A549 (cell line): ENCODE results near the gene PKP4. TPM values are rescaled to one million over a fixed set of nuclear protein-coding genes. Genes with fewer than 3 reads are reported as not detected.

Source experiments
- ATAC-seq, 2 experiments: fragments of 200-7000 bp in 1 of 2; fragments of >200 bp in 1 of 2; cut with Nextera tagmentation in 1 of 2; cut with Tn5 transposase in 1 of 2; 3 replicates each; pipeline versions ENCODE4 v1.8.0 to v1.9.1; 2018 to 2020; ENCODE audit warnings: mild to moderate bottlenecking in 1 of 2, moderate library complexity in 1 of 2
- CTCF ChIA-PET: fragments of 300-600 bp; sonication (Branson Sonifier 250); formaldehyde crosslinking; extraction: SDS; loops from one replicate; lab custom pipeline; 2021; ENCODE audit warnings: antibody characterized with exemption, inconsistent platforms; lab: Yijun Ruan, JAX
- POLR2A ChIA-PET: fragments of 350-600 bp; formaldehyde crosslinking; extraction: SDS; loops from one replicate; lab custom pipeline; 2021; ENCODE audit warnings: antibody characterized with exemption, inconsistent platforms; lab: Yijun Ruan, JAX
- DNase-seq, 2 experiments: peaks; one replicate each; pipeline versions ENCODE4 v3.0.0 to v3.0.0-alpha.2; 2011 to 2016; ENCODE audit warnings: low read depth in 1 of 2, low spot score in 1 of 2
- FAIRE-seq: peaks from 2 replicates; lab custom pipeline; 2011; peaks lifted over from hg19 to GRCh38; lab: Jason Lieb, UNC
- H3K27ac ChIP-seq, 2 experiments: fragments of >200 bp; sonication (Bioruptor Twin); formaldehyde crosslinking; 3 replicates each; pipeline ENCODE4 v1.5.1; 2016 to 2017
- H3K4me1 ChIP-seq: fragments of >200 bp; sonication (Bioruptor Twin); formaldehyde crosslinking; 3 replicates; pipeline ENCODE4 v1.6.1; 2016
- H3K4me2 ChIP-seq: fragments of >200 bp; sonication (Bioruptor Twin); formaldehyde crosslinking; 3 replicates; pipeline ENCODE4 v1.6.1; 2016
- H3K4me3 ChIP-seq: fragments of >200 bp; sonication (Bioruptor Twin); formaldehyde crosslinking; 3 replicates; pipeline ENCODE4 v1.5.1; 2016
- H3K9me3 ChIP-seq: fragments of >200 bp; sonication (Bioruptor Twin); formaldehyde crosslinking; 3 replicates; pipeline ENCODE4 v1.6.1; 2016
- CHD4 ChIP-seq: fragments of 200-600 bp; sonication (generic); IDR thresholded peaks from 2 replicates; pipeline ENCODE4 v1.6.1; 2016; ENCODE audit warnings: antibody characterized with exemption, mild to moderate bottlenecking, borderline replicate concordance
- CTCF ChIP-seq: fragments of >200 bp; sonication (Bioruptor Twin); formaldehyde crosslinking; IDR thresholded peaks from 3 replicates; pipeline ENCODE4 v1.5.1; 2016
- EHF ChIP-seq: fragments of 250-450 bp; sonication (Bioruptor Pico); IDR thresholded peaks from 2 replicates; pipeline ENCODE4 v1.5.0; 2020; ENCODE audit warnings: mild to moderate bottlenecking
- ESRRA ChIP-seq: fragments of 150-350 bp; IDR thresholded peaks from 2 replicates; pipeline ENCODE4 v1.6.1; 2014; ENCODE audit warnings: mild to moderate bottlenecking, low read length, borderline replicate concordance
- GATA3 ChIP-seq: IDR thresholded peaks from 2 replicates; pipeline ENCODE4 v1.6.1; 2012; ENCODE audit warnings: borderline replicate concordance
- HDAC2 ChIP-seq: fragments of 200-600 bp; sonication (generic); IDR thresholded peaks from 2 replicates; pipeline ENCODE4 v1.6.1; 2016
- HOXA7 ChIP-seq: fragments of 250-450 bp; sonication (Bioruptor Pico); IDR thresholded peaks from 2 replicates; pipeline ENCODE4 v1.5.0; 2020; ENCODE audit warnings: mild to moderate bottlenecking, moderate library complexity
- HOXB13 ChIP-seq: fragments of 250-450 bp; sonication (Bioruptor Pico); IDR thresholded peaks from 2 replicates; pipeline ENCODE4 v1.5.0; 2020; ENCODE audit warnings: low read depth, mild to moderate bottlenecking, moderate library complexity
- HOXB5 ChIP-seq: fragments of 250-450 bp; sonication (Bioruptor Pico); IDR thresholded peaks from 2 replicates; pipeline ENCODE4 v1.5.0; 2020; ENCODE audit warnings: mild to moderate bottlenecking, moderate library complexity
- JUN ChIP-seq, 2 experiments: fragments of >200 bp; sonication (Bioruptor Twin); formaldehyde crosslinking; IDR thresholded peaks; 2 replicates in 1 of 2; 3 replicates in 1 of 2; pipeline ENCODE4 v1.6.1; 2016 to 2017
- KDM1A ChIP-seq: fragments of 200-600 bp; sonication (generic); IDR thresholded peaks from 2 replicates; pipeline ENCODE4 v1.6.1; 2016; ENCODE audit warnings: low read depth, mild to moderate bottlenecking
- NPAS2 ChIP-seq: fragments of 250-450 bp; sonication (Bioruptor Pico); IDR thresholded peaks from 2 replicates; pipeline ENCODE4 v1.8.0; 2022; ENCODE audit warnings: mild to moderate bottlenecking, moderate library complexity, borderline replicate concordance
- NR3C1 ChIP-seq: fragments of >200 bp; sonication (Bioruptor Twin); formaldehyde crosslinking; IDR thresholded peaks from 3 replicates; pipeline ENCODE4 v1.6.1; 2017
- PHF8 ChIP-seq: fragments of 200-600 bp; sonication (generic); IDR thresholded peaks from 2 replicates; pipeline ENCODE4 v1.6.1; 2016; ENCODE audit warnings: low read depth, mild to moderate bottlenecking, antibody characterized with exemption, moderate library complexity, borderline replicate concordance
- RAD21 ChIP-seq, 2 experiments: fragments of >200 bp in 1 of 2; sonication (Bioruptor Twin) in 1 of 2; formaldehyde crosslinking in 1 of 2; IDR thresholded peaks in 1 of 2; conservative IDR thresholded peaks in 1 of 2; 2 replicates in 1 of 2; 3 replicates in 1 of 2; pipeline ENCODE4 v1.6.1; 2012 to 2018; ENCODE audit warnings: inconsistent platforms in 1 of 2
- RARB ChIP-seq: fragments of 250-450 bp; sonication (Bioruptor Pico); IDR thresholded peaks from 2 replicates; pipeline ENCODE4 v1.8.0; 2021; ENCODE audit warnings: mild to moderate bottlenecking, moderate library complexity
- TFCP2L1 ChIP-seq: fragments of 250-450 bp; sonication (Bioruptor Pico); IDR thresholded peaks from 2 replicates; pipeline ENCODE4 v1.5.0; 2021; ENCODE audit warnings: mild to moderate bottlenecking
- TP53 ChIP-seq: fragments of 250-450 bp; sonication (Bioruptor Pico); IDR thresholded peaks from 2 replicates; pipeline ENCODE4 v1.5.0; 2021; ENCODE audit warnings: mild to moderate bottlenecking, moderate library complexity
- ZNF302 ChIP-seq: fragments of 250-450 bp; sonication (Bioruptor Pico); IDR thresholded peaks from 2 replicates; pipeline ENCODE4 v1.9.0; 2021; ENCODE audit warnings: inconsistent platforms, mild to moderate bottlenecking, moderate library complexity
- whole genome bisulfite sequencing: methylation state at CpG from one replicate; pipeline ENCODE4 v1.1.6; 2017; ENCODE audit errors: missing lambda C conversion rate; 5-methylcytosine and 5-hydroxymethylcytosine counted together
- polyA plus RNA-seq, 4 experiments: library from polyadenylated mRNA; depleted of rRNA in 3 of 4; stranded (reverse); fragments of >200 nt; fragmentation: RNase III in 1 of 4; extraction: RNeasy Plus Mini Kit Qiagen cat#74134 plus additional on column Dnase treatment in 1 of 4; gene quantifications; 2 replicates in 3 of 4; 3 replicates in 1 of 4; pipeline ENCODE4 v1.2.3, GENCODE V29; 2011 to 2017
- TF ChIP-seq, protein P1 (sequence below): fragments of 150-350 bp; IDR thresholded peaks from 2 replicates; pipeline ENCODE4 v1.6.1; 2014; ENCODE audit warnings: low read depth, mild to moderate bottlenecking, low read length
- TF ChIP-seq, protein P2 (sequence below): fragments of 250-450 bp; sonication (Bioruptor Pico); IDR thresholded peaks from 2 replicates; pipeline ENCODE4 v1.5.0; 2021; ENCODE audit warnings: mild to moderate bottlenecking, moderate library complexity, borderline replicate concordance
- TF ChIP-seq, protein P3 (sequence below): IDR thresholded peaks from 2 replicates; pipeline ENCODE4 v1.6.1; 2012
- TF ChIP-seq, protein P4 (sequence below): fragments of 200-600 bp; sonication (generic); IDR thresholded peaks from 2 replicates; pipeline ENCODE4 v1.6.1; 2016; ENCODE audit warnings: antibody characterized with exemption, mild to moderate bottlenecking, moderate library complexity
- TF ChIP-seq, protein P5 (sequence below): IDR thresholded peaks from 2 replicates; pipeline ENCODE4 v1.6.1; 2012; ENCODE audit warnings: low read depth, borderline replicate concordance

PKP4 gene
- polyA plus RNA-seq, 2 of the 4 experiments (the other 2 are of a cell fraction): 27.0 to 56.6 TPM

DNA sequence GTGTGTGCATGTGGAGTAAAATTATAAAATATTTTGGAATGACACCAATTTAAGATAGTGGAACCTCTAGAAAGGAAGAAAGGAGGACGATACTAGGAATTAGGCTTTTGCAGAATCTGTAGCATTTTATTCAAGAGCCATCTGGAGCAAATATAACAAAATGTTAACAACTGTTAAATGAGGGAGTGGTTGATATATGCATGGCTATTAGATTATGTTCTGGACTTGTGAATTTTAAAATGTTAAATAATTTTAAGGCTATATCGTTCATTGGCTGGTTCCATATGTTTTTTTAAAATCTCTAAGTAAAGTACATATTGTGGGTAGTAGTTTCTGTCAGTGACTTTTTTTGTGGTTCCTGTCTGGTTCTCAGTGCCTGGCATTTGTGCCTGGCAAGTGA is 123.2 kb downstream of the PKP4 start (continued):
- TF ChIP-seq, protein P1, sequence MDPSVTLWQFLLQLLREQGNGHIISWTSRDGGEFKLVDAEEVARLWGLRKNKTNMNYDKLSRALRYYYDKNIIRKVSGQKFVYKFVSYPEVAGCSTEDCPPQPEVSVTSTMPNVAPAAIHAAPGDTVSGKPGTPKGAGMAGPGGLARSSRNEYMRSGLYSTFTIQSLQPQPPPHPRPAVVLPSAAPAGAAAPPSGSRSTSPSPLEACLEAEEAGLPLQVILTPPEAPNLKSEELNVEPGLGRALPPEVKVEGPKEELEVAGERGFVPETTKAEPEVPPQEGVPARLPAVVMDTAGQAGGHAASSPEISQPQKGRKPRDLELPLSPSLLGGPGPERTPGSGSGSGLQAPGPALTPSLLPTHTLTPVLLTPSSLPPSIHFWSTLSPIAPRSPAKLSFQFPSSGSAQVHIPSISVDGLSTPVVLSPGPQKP: no peak
- TF ChIP-seq JUN (IDR thresholded peaks at IDR 0.05) (no peak), HOXB5 (CRISPR knock-in tag) (no peak)
- TF ChIP-seq, protein P2, sequence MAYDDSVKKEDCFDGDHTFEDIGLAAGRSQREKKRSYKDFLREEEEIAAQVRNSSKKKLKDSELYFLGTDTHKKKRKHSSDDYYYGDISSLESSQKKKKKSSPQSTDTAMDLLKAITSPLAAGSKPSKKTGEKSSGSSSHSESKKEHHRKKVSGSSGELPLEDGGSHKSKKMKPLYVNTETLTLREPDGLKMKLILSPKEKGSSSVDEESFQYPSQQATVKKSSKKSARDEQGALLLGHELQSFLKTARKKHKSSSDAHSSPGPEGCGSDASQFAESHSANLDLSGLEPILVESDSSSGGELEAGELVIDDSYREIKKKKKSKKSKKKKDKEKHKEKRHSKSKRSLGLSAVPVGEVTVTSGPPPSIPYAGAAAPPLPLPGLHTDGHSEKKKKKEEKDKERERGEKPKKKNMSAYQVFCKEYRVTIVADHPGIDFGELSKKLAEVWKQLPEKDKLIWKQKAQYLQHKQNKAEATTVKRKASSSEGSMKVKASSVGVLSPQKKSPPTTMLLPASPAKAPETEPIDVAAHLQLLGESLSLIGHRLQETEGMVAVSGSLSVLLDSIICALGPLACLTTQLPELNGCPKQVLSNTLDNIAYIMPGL: no peak

- H3K4me1 ChIP-seq: peaks cover 8% of the 10 kb centered on the region
- ATAC-seq (no peak), DNase-seq (no peak)
- no peak overlapping the region for H3K4me2 ChIP-seq
- ChIA-PET POLR2A (no interaction called here), CTCF (no interaction called here)
- TF ChIP-seq, protein P3, sequence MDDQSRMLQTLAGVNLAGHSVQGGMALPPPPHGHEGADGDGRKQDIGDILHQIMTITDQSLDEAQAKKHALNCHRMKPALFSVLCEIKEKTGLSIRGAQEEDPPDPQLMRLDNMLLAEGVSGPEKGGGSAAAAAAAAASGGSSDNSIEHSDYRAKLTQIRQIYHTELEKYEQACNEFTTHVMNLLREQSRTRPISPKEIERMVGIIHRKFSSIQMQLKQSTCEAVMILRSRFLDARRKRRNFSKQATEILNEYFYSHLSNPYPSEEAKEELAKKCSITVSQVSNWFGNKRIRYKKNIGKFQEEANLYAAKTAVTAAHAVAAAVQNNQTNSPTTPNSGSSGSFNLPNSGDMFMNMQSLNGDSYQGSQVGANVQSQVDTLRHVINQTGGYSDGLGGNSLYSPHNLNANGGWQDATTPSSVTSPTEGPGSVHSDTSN: no peak
- no peak for TF ChIP-seq ZNF302 (CRISPR knock-in tag)
- no peak for TF ChIP-seq HOXA7 (CRISPR knock-in tag)
- no peak for TF ChIP-seq TFCP2L1 (CRISPR knock-in tag)
- TF ChIP-seq HOXB13 (CRISPR knock-in tag): no peak
- no peak for TF ChIP-seq ESRRA
- TF ChIP-seq PHF8: no peak
- no peak for TF ChIP-seq NPAS2 (CRISPR knock-in tag)
- no peak for TF ChIP-seq CHD4
- TF ChIP-seq NR3C1: no peak
- no peak for TF ChIP-seq EHF (CRISPR knock-in tag)
- TF ChIP-seq RAD21 (conservative IDR thresholded peaks at IDR 0.05 in 1 of 2, IDR thresholded peaks at IDR 0.05 in 1 of 2): no peak
- TF ChIP-seq, protein P4, sequence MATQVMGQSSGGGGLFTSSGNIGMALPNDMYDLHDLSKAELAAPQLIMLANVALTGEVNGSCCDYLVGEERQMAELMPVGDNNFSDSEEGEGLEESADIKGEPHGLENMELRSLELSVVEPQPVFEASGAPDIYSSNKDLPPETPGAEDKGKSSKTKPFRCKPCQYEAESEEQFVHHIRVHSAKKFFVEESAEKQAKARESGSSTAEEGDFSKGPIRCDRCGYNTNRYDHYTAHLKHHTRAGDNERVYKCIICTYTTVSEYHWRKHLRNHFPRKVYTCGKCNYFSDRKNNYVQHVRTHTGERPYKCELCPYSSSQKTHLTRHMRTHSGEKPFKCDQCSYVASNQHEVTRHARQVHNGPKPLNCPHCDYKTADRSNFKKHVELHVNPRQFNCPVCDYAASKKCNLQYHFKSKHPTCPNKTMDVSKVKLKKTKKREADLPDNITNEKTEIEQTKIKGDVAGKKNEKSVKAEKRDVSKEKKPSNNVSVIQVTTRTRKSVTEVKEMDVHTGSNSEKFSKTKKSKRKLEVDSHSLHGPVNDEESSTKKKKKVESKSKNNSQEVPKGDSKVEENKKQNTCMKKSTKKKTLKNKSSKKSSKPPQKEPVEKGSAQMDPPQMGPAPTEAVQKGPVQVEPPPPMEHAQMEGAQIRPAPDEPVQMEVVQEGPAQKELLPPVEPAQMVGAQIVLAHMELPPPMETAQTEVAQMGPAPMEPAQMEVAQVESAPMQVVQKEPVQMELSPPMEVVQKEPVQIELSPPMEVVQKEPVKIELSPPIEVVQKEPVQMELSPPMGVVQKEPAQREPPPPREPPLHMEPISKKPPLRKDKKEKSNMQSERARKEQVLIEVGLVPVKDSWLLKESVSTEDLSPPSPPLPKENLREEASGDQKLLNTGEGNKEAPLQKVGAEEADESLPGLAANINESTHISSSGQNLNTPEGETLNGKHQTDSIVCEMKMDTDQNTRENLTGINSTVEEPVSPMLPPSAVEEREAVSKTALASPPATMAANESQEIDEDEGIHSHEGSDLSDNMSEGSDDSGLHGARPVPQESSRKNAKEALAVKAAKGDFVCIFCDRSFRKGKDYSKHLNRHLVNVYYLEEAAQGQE: no peak
- TF ChIP-seq, all 56 proteins: peak for 0
- no peak overlapping the region for H3K4me3 ChIP-seq
- FAIRE-seq: no peak
- WGBS: 92% methylated on average over 2 of the region's 2 CpGs
- H3K27ac ChIP-seq: no peak overlapping the region
- no peaks in the 10 kb centered on the region for H3K9me3 ChIP-seq
Observed at GRCh38 chr2:158580760-158581159, 124.0 kb downstream of the PKP4 start.

DNA sequence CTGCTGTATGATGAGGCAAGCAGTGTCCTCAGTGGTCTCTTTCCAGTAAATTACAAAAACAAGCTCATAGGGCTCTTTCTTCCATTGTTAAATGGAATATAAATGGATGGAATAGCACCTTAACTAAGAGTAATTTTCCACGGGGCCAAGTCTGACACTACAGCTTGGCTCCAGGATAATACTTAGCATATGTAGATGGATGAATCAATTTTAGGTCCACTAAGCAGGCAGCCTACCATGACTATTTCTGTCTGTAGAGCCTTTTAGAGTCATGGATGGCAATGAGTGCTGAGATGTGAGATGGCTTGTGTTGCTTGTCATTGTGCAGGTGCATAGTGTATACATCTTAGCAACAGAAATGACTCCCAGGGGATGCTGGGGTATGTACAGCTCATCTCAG is 125.9 kb downstream of the PKP4 start:
- no peak for DNase-seq
- no peak for FAIRE-seq
- H3K4me2 ChIP-seq: no peak overlapping the region
- 95% methylated on average over 1 of the region's 1 CpG for WGBS
- H3K27ac ChIP-seq: no peak overlapping the region
- peaks cover 24% of the 10 kb centered on the region for H3K4me1 ChIP-seq
- no peak overlapping the region for H3K4me3 ChIP-seq
- H3K9me3 ChIP-seq: no peaks in the 10 kb centered on the region
- CTCF ChIA-PET: no interaction called here
- POLR2A ChIA-PET: no interaction called here
- ATAC-seq: no peak
- TF ChIP-seq GATA3 (no peak), CTCF (no peak), KDM1A (no peak), HDAC2 (no peak), TP53 (CRISPR knock-in tag) (no peak), RARB (CRISPR knock-in tag) (no peak)
- TF ChIP-seq, protein P5, sequence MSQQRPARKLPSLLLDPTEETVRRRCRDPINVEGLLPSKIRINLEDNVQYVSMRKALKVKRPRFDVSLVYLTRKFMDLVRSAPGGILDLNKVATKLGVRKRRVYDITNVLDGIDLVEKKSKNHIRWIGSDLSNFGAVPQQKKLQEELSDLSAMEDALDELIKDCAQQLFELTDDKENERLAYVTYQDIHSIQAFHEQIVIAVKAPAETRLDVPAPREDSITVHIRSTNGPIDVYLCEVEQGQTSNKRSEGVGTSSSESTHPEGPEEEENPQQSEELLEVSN: no peak
- TF ChIP-seq, protein P2: no peak
